ENCODE results near the gene PEAK1. TPM values are rescaled to one million over a fixed set of nuclear protein-coding genes. Genes with fewer than 3 reads are reported as not detected.
"Not testable (repeated sequence)": the region's sequence is repeated elsewhere in the genome, so short reads cannot be mapped to it uniquely, and the experiment has no call there.

PEAK1 gene
- polyA plus RNA-seq, 1 donor, result 39.8 TPM

DNA sequence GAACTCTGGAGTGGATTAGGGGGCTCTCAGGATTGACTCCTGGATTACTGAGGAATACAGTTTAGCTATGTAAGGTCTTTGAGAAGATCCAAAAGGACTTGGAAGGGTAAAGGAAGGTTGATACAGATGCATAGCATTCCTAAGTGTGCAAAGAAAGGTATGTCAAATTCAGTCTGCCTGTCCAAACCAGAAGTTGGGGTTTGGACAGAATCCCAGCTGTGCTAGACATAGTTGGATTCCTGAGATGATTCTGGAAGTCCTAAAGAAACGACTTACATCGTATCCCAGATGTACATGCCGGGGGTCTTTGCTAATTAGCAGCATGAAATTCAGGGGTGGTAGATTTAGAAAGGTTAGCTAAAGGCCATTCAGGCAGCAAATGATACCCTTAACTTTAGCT is 251.3 kb downstream of the PEAK1 start:
- DNase-seq, result no peak

- DNase-seq, result no peak
Observed at GRCh38 chr15:77168141-77168540, 251.8 kb downstream of the PEAK1 start.

GRCh38 chr15:77167406-77167805 is 252.5 kb downstream of the PEAK1 start:
- no peak for DNase-seq

DNA sequence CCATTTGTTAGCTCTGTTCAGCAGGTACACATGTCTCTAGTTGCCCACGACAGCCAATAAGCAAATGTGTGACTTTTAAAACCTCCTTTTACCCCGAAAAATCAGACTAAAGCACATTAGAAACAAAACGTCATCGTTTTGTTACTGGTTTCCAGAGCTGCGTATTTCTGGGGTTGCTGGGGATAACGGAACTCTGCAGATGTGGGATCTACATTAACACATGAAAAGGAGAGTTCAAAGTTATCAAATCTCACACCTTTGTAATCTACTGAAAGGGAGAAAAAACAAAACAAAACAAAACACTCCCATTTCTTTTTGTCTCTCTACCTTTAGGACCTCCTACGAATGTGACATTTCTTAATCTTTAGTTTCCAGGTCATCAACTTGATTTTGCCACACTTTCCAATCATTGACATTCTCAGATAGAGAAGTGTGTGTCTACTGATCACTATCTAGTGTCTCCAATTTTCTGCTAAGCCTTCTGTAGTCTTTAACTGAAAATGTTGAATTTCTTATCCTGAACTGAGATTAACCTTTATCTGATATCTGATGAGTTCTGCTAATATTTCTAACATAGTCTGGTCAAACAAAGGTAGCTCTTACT is 256.0 kb downstream of the PEAK1 start:
- DNase-seq, result no peak

DNA sequence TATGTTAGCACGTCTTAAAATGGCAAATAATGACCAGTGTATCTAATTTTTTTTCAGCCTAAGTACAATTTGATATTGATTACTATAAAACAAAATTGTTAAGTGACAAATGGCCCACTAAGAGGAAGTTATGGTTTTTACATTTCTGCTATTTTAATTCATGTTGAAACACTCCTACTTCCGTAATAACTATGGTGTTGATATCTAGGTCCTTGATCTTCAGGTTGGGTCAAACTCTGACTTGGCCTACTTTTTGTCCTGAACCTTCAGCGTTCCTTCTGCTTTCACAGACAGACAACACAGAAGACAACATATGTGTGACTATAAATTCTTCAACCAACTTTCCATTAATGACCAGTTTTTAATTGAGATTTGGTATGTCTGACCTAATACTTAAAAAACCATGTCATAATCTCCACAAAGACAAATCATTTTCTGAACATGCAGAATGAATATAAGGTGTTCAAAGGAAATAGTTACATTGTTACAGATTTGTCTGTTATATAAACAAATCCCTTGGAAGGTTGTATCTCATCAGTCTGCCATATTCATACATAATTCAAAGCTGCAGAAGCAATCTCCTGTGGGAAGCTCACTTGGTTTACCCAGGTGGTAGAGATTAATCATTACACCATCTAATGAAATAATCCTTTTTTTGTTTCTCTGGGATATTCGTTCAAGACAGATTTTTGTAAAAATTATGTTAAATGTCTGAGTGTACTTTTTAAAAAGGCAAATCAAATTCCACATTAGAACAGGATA is 256.9 kb downstream of the PEAK1 start:
- DNase-seq, result no peak

DNA sequence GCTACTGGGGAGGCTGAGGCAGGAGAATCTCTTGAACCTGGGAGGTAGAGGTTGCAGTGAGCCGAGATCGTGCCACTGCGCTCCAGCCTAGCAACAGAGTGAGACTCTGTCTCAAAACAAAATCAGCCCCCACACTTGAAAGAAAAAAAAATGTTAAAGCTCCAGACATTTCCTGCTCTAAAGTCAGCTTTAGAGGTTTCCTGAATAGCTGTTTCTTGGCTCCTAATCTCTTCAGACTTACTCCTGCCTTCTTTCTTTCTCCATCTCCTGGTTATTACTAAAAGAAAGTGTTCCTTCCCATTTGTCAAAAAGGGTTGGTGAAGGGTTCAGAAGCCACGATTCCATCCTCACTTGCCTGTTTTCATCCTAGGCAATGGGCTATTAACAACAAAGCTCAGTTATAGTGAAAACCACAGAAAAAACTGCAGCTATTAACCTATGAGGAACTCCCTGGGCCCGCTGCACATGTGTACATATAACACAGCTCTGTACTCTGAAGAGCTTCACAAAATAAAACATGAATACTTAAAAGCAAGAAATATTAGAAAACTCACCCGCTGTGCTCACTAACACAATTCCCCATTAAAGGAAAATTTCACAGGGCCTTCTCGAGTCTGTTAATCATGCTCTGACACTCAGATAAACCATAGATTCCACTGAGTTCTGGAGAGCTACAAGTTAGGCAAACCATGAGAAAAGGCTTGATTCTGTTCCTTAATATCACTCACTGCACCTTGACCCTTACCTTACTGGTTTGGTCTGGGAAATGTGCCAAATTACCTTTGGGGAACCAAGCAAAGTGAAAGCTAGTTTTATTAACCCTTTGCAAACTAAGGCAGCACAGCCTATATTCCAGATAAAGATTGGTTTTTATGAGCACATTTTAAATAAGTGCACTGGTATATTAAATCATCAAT is 259.1 kb downstream of the PEAK1 start:
- DNase-seq, result no peak

DNA sequence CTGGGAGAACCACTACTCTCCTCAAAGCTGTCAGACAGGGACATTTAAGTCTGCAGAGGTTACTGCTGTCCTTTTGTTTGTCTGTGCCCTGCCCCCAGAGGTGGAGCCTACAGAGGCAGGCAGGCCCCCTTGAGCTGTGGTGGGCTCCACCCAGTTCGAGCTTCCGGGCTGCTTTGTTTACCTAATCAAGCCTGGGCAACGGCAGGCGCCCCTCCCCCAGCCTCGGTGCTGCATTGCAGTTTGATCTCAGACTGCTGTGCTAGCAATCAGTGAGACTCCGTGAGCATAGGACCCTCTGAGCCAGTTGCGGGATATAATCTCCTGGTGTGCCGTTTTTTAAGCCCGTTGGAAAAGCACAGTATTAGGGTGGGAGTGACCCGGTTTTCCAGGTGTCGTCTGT is 263.9 kb downstream of the PEAK1 start:
- not testable (repeated sequence) for DNase-seq

DNA sequence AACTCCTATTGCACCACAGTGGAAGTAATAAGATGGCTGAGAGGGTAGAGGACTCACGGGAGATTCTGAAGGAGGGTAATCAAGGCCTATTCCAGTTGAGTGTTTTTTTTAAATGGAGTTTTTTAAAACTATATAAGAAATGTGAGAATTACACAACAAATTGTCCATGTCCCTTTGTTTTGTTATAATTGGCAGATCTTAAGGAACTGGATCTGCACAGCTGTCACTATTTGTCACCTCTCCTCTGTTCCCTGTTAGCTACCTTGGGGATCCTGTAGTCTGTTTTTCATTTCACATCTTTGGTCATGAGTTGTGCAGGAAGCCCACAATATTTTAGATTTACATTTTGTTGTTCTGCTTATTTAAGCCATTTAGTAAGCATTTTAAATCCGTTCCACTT is 271.7 kb downstream of the PEAK1 start:
- DNase-seq, result no peak

DNA sequence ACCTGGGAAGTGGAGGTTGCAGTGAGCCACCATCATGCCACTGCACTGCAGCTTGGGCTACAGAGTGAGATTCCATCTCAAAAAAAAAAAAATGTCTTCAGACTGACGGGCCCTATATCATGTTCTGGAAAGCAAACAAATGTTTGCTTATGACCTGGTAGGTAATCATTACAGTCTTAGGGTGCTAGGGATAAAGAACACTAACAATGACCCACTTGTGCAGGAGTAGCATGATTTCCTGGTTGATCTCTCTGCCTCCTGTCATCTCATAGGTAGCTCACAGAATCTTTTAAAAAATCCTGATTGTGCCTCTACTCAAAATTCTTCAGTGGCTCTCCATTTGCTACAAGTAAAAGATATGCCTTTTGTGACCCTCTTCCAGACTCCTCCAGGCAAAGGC is 274.5 kb downstream of the PEAK1 start:
- DNase-seq, result no peak

- DNase-seq, result no peak
Observed at GRCh38 chr15:77144492-77145070, 275.3 kb downstream of the PEAK1 start.

DNA sequence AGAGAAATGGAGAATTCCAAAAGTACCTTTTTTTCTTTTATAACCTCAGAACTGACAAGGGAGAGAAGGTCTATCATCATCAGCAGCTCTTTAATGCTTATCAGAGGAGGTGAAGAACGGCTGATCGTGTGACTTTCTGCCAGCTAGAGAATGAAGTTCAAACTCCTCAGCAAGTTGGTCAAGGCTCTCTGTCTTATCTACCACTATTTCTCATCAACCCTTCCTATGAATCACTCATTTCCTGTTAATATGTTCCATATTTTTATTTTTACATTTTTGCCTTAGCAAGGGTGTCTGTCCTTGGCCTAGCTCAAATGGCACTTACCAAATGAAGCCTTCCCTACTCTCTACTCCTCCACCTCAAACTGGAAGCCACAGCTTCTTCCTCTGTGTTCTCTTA is 275.9 kb downstream of the PEAK1 start:
- DNase-seq, result no peak

DNA sequence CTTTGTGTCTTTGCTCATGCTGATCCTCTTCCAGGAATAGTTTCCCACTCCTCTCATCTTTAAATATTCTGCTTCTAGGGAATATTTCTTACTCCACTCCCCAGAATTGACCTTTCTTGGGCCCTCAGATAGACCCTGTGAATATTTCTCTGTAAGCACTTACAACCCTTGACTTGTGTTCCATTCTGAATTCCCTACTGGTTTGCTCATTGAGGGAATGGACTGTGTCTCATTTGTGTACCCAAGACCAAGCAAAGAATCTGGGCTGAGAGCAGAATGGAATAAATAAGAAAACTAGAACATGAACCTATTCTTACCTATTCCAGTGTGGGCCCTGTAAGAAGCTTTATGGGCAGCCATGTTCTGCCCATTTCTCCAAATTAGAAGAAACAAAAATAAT is 276.3 kb downstream of the PEAK1 start:
- no peak for DNase-seq

DNA sequence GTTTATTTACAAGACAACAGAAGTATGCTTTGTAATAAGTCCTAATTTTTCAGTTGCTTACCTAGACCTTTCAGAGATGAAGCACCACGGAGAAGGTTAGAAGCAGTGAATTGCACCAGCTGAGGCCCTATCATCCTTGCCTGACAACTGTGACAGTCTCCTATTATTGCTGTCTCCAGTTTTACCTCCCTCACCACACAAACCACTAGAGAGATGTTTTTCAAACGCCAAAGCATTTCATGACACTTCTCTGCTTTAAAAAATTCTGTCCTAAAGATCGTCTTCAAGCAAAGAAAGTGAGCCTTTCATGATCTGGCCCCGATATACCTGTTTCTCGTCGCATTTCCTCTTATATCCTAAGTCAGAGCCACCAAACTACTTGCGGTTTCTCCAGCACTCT is 276.7 kb downstream of the PEAK1 start:
- DNase-seq, result no peak

- no peak for DNase-seq
Observed at GRCh38 chr15:77140220-77140619, 279.7 kb downstream of the PEAK1 start.

DNA sequence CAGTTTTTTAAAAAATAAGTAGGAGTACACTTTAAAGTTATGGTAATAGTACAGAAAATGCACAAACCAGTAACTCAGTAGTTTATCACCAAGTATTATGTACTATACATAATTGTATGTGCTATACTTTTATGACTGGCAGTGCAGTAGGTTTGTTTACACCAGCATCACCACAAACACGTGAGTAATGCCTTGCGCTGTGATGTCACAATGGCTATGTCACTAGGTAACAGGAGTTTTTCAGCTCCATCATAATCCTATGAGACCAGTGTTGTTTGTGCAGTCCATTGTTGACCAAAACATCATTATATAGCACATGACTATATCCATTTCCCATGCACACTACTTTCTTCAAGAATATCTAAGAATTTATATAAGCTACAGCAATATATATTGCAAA is 280.6 kb downstream of the PEAK1 start:
- no peak for DNase-seq

DNA sequence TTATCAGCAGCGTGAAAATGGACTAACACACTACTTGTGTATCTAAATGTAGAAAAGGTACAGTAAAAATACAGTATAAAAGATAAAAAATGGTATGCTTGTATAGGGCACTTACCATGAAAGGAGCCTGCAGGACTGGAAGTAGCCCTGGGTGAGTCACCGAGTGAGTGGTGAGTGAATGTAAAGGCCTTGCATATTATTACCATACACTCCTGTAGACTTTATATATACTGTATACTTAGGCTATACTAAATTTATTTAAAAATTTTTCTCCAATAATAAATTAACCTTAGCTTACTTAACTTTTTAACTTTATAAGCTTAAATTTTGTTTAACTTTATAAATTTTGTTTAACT is 281.8 kb downstream of the PEAK1 start:
- no peak for DNase-seq

DNA sequence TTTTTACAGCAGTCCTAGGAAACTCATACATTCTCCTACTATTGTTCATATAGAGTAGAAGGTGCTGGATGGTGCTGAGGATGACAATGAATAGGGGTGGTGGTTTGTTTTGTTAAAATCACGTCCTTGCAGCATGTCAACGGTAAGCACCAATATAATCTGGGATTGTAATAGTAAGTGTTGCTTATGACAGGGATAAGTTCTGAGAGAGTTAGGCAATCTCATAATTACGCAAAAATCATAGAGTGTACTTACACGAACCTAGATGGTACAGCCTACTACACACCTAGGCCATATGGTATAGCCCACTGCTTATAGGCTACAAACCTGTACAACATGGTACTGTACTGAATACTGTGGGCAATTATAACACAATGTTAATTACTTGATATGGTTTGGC is 284.7 kb downstream of the PEAK1 start:
- no peak for DNase-seq

DNA sequence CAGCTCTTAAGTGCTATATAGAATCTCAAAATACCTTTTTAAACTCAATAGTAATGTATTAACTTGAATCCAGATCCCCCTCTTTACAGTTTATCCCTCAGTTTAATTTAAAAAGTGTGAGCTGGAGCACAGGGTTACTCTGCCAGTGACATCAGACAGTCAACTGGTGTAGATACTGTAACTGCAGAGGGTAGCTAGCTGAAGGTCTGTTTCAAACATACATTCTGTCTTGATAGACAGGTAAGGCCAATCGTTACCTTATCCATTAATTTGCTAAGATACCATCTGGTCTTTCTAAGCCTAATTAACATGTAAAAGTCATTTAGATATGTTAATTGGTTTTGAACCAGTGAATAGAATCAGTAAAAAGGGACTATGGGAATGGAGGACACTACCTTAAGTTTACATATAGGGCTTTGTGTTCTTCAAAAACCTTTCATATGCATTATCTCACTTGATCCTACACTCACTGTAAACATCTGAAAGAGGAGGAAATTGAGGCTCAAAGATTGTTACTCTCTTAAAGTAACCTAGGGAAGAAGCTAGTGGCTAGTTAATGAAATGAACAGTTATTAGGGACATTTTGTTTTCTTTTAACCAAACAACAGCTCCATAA is 289.5 kb downstream of the PEAK1 start:
- no peak for DNase-seq

DNA sequence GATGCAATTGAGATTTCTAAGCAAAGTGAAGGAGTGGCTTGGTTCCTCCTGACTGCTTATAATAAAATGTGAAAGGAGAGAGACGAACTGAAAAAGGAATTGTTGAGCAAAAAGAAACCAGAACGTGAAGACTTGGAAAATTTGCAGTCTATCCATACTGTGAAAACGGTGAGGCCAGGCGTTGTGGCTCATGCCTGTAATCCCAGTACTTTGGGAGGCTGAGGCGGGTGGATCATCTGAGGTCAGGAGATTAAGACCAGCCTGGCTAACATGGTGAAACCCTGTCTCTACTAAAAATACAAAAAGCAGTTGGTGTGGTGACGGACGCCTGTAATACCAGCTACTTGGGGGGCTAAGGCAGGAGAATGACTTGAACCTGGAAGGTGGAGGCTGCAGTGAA is 292.3 kb downstream of the PEAK1 start:
- no peak for DNase-seq

DNA sequence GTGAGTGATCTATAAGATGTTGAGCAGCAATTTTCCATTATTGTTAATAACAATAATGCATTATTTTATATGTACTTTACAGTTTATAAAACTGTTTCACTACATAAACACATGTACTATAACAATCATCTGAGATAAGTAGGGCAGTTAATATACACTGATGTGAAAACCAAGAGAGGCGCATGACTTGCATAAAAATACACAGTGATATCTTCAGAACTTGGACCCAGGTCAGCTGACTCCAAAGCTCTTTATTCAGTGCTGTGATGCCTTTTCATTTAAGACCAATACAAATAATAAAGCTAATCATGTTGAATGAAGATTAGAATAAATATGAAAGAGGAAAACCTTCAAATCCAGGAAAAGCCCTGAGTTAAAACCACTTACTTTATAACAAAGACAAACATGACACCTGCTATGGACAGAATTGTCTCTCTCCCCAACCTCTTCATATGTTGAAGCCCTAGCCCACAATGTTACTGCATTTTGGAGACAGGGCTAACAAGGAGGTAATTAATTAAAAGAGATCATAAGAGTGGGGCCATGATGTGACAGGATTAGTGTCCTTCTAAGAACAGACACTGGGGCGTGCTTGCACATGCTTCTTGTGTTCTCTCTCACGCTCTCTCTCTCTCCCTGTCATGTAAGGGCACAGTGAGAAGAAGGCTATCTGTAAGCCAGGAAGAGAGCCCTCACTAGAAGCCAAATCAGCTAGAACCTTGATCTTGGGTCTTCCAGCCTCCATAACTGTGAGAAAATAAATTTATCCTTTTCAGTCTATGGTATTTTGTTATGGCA is 293.2 kb downstream of the PEAK1 start:
- no peak for DNase-seq

- no peak for DNase-seq
Observed at GRCh38 chr15:77123854-77124253, 296.1 kb downstream of the PEAK1 start.

DNA sequence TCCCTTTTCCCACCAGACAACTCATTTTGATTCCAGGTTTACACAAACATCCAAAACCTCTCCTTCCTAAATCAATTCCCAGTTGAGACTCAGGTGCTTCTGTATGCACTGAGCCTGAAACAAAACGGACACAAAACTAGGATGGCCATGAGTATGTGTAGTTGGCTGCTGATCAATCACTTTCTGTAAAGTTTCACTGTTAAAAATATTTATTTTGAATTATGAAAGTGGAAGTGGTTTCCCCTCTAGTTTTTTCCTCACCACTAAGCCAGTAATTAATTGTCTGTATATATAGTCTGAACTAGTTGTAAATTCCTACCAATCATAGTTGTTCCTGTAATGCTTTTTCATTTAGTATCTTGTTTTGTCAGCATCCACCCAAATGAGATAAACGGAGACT is 297.3 kb downstream of the PEAK1 start:
- DNase-seq, result no peak

Data from hindlimb muscle (tissue), 1 donor.